Activated CD8-positive, alpha-beta T cell treated with anti-CD3 and anti-CD28 coated beads for 36 hours (primary cell): ENCODE data around the gene SMIM9. TPM values are rescaled to one million over a fixed set of nuclear protein-coding genes. Genes with fewer than 3 reads are reported as not detected.
"Not testable (repeated sequence)": the region's sequence is repeated elsewhere in the genome, so short reads cannot be mapped to it uniquely, and the experiment has no call there.

ENCODE experiments used
- ATAC-seq: fragments of 200-7000 bp; cut with Tn5 transposase; one replicate; pipeline ENCODE4 v1.10.0; 2021; ENCODE audit warnings: mild to moderate bottlenecking, moderate library complexity
- CTCF ChIA-PET: fragments of 350-600 bp; sonication (Branson Sonifier 250); formaldehyde crosslinking; loops from one replicate; lab custom pipeline; 2021; ENCODE audit warnings: antibody characterized with exemption; lab: Charles Lee
- POLR2A ChIA-PET: fragments of 350-600 bp; sonication (Branson Sonifier 250); formaldehyde crosslinking; loops from one replicate; lab custom pipeline; 2021; ENCODE audit warnings: antibody characterized with exemption; lab: Charles Lee
- DNase-seq: peaks from one replicate; pipeline ENCODE4 v3.0.0-alpha.2; 2020
- H3K27ac Mint-ChIP-seq: one replicate; pipeline ENCODE4 v1.8.0; 2021; ENCODE audit warnings: mild to moderate bottlenecking, mixed read lengths
- H3K27me3 Mint-ChIP-seq: one replicate; pipeline ENCODE4 v1.8.0; 2021; ENCODE audit warnings: mixed read lengths
- H3K36me3 Mint-ChIP-seq: one replicate; pipeline ENCODE4 v1.8.0; 2021; ENCODE audit warnings: low read depth, mixed read lengths
- H3K4me1 Mint-ChIP-seq: one replicate; pipeline ENCODE4 v1.8.0; 2021; ENCODE audit warnings: low read depth, mixed read lengths
- H3K4me3 Mint-ChIP-seq: one replicate; pipeline ENCODE4 v1.8.0; 2021; ENCODE audit warnings: mild to moderate bottlenecking, moderate library complexity, mixed read lengths
- H3K9me3 Mint-ChIP-seq: one replicate; pipeline ENCODE4 v1.8.0; 2021; ENCODE audit warnings: mixed read lengths
- CTCF ChIP-seq: fragments of 200-600 bp; IDR thresholded peaks from one replicate; pipeline ENCODE4 v1.8.0; 2022; ENCODE audit warnings: antibody characterized with exemption, mild to moderate bottlenecking
- intact Hi-C: fragments of 100-400 bp; cut with micrococcal nuclease; formaldehyde crosslinking; loops from one replicate; pipeline ENCODE4 v1.10.0; 2022
- total RNA-seq, 2 experiments: library from RNA; stranded (reverse); gene quantifications; one replicate each; pipeline ENCODE4 v1.2.3, GENCODE V29; 2021

Gene SMIM9
- total RNA-seq, result not detected

GRCh38 chrX:154834562-154834961 is at the start of gene SMIM9:
Gene SMIM9, minus strand, starts transcription at chrX:154834662. Its CDS starts 3,806 bp downstream, at chrX:154830856.
- ChIA-PET POLR2A (interaction anchor here (0.6 kb wide), 2 partner anchors 284 to 783 kb away, joined by 3 read pairs; no protein-coding TSS in a partner anchor), CTCF (interaction anchor here (0.7 kb wide), 1 partner anchor 22 kb away, joined by 3 read pairs; no protein-coding TSS in a partner anchor)
- H3K9me3 Mint-ChIP-seq, result no peaks in the 10 kb centered on the region
- H3K27ac Mint-ChIP-seq, result no peak within 1 kb of the TSS
- TF ChIP-seq CTCF, result no peak
- ATAC-seq (no peak), DNase-seq (no peak)
- H3K4me1 Mint-ChIP-seq, result peaks cover 12% of the 10 kb centered on the region
- H3K4me3 Mint-ChIP-seq, result no peak within 1 kb of the TSS
- intact Hi-C loops, result no loop called here
- no peaks in the 10 kb centered on the region for H3K36me3 Mint-ChIP-seq
- no peaks in the 10 kb centered on the region for H3K27me3 Mint-ChIP-seq

GRCh38 chrX:154884069-154884468 is 49.6 kb upstream of the SMIM9 start:
- DNase-seq, H3K27me3 Mint-ChIP-seq, POLR2A ChIA-PET, H3K4me3 Mint-ChIP-seq, CTCF ChIA-PET, H3K27ac Mint-ChIP-seq, H3K36me3 Mint-ChIP-seq, H3K4me1 Mint-ChIP-seq, H3K9me3 Mint-ChIP-seq, intact Hi-C loops: not testable (repeated sequence)
- peak; percentile 43 for ATAC-seq

GRCh38 chrX:154873329-154873728 is 38.9 kb upstream of the SMIM9 start:
- intact Hi-C loops, result no loop called here
- no peak for TF ChIP-seq CTCF
- Mint-ChIP-seq H3K9me3 (peaks cover 6% of the 10 kb centered on the region), H3K4me1 (no peaks in the 10 kb centered on the region), H3K4me3 (no peak overlapping the region), H3K36me3 (no peaks in the 10 kb centered on the region), H3K27ac (no peak overlapping the region), H3K27me3 (no peaks in the 10 kb centered on the region)
- DNase-seq (no peak), ATAC-seq (no peak)
- POLR2A ChIA-PET, result no interaction called here
- CTCF ChIA-PET, result no interaction called here

GRCh38 chrX:154868522-154868921 is 34.1 kb upstream of the SMIM9 start:
- DNase-seq, H3K27ac Mint-ChIP-seq, CTCF ChIA-PET, ATAC-seq, H3K36me3 Mint-ChIP-seq, H3K27me3 Mint-ChIP-seq, intact Hi-C loops, POLR2A ChIA-PET, H3K4me1 Mint-ChIP-seq, H3K4me3 Mint-ChIP-seq: not testable (repeated sequence)
- H3K9me3 Mint-ChIP-seq, result peaks cover 11% of the 10 kb centered on the region

GRCh38 chrX:154855256-154855655 is 20.8 kb upstream of the SMIM9 start:
- Mint-ChIP-seq H3K4me3 (no peak overlapping the region), H3K9me3 (no peaks in the 10 kb centered on the region), H3K4me1 (no peaks in the 10 kb centered on the region), H3K27ac (no peak overlapping the region), H3K36me3 (no peaks in the 10 kb centered on the region), H3K27me3 (no peaks in the 10 kb centered on the region)
- intact Hi-C loops, result no loop called here
- POLR2A ChIA-PET, result no interaction called here
- ATAC-seq, result no peak
- CTCF ChIA-PET, result no interaction called here
- TF ChIP-seq CTCF, result no peak
- no peak for DNase-seq

GRCh38 chrX:154850957-154851611 is 16.6 kb upstream of the SMIM9 start:
- no peaks in the 10 kb centered on the region for H3K4me1 Mint-ChIP-seq
- POLR2A ChIA-PET, result no interaction called here
- H3K27ac Mint-ChIP-seq, result no peak overlapping the region
- intact Hi-C loops, result no loop called here
- DNase-seq, result no peak
- no peak for TF ChIP-seq CTCF
- H3K9me3 Mint-ChIP-seq, result no peaks in the 10 kb centered on the region
- no peak for ATAC-seq
- no peak overlapping the region for H3K4me3 Mint-ChIP-seq
- no peaks in the 10 kb centered on the region for H3K27me3 Mint-ChIP-seq
- CTCF ChIA-PET, result no interaction called here
- no peaks in the 10 kb centered on the region for H3K36me3 Mint-ChIP-seq
